Activated CD8-positive, alpha-beta memory T cell treated with anti-CD3 and anti-CD28 coated beads, Interleukin-2, amount 50 U/mL, for 24 hours (primary cell): ENCODE data around the gene SCAI.
"Not testable (repeated sequence)": the region's sequence is repeated elsewhere in the genome, so short reads cannot be mapped to it uniquely, and the experiment has no call there.

Source experiments
- DNase-seq: peaks from one replicate; pipeline ENCODE4 v3.0.0-alpha.2; 2020; ENCODE audit errors: extremely low read depth

SCAI gene

GRCh38 chr9:125028041-125028440 is 115.3 kb downstream of the SCAI start:
- DNase-seq, result no peak

GRCh38 chr9:125024917-125025316 is 118.4 kb downstream of the SCAI start:
- DNase-seq, result no peak

DNA sequence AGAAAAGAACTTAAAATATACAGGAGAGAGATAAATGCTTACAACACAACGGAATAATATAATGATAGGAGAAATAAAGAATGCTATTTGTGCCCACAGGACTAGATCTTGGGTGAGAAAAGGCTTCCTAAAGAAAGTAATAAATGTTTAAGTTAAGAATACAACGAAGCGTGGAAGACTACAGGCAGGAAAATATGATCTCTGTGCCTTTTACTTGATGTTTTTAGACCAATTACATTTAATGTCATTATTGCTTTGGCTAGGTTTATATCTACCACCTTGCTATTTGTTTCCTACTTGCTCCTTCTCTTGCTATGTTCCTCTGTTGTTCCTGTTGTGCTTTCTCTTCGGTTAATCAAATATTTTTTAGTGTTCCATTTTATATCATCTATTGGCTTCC is 122.3 kb downstream of the SCAI start:
- DNase-seq, result no peak

DNA sequence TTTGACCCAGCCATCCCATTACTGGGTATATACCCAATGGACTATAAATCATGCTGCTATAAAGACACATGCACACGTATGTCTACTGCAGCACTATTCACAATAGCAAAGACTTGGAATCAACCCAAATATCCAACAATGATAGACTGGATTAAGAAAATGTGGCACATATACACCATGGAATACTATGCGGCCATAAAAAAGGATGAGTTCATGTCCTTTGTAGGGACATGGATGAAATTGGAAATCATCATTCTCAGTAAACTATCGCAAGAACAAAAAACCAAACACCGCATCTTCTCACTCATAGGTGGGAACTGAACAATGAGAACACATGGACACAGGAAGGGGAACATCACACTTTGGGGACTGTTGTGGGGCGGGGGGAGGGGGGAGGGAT is 127.7 kb downstream of the SCAI start:
- not testable (repeated sequence) for DNase-seq

DNA sequence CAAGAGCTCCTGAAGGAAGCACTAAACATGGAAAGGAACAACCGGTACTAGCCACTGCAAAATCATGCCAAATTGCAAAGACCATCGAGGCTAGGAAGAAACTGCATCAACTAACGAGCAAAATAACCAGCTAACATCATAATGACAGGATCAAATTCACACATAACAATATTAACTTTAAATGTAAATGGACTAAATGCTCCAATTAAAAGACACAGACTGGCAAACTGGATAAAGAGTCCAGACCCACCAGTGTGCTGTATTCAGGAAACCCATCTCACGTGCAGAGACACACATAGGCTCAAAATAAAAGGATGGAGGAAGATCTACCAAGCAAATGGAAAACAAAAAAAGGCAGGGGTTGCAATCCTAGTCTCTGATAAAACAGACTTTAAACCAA is 131.3 kb downstream of the SCAI start:
- DNase-seq, result not testable (repeated sequence)

DNA sequence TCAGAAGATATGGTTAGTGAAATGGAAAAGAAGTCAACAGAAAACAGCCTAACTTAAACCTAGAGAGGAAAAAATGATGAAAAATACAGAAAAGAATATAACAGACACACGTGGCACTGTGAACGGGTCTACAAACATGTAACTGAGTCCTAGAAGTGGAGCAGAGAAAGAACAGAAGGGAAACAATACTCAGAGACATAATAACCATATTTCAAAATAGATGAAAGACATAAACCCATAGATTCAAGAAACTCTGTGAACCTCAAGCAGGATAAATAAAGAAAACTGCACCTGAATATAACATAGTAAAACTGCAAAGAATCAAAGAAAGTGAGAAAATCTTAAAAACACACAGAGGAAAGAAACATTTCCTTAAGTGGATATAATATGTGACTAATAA is 134.7 kb downstream of the SCAI start:
- no peak for DNase-seq

- no peak for DNase-seq
Observed at GRCh38 chr9:125003332-125003731, 140.0 kb downstream of the SCAI start.

DNA sequence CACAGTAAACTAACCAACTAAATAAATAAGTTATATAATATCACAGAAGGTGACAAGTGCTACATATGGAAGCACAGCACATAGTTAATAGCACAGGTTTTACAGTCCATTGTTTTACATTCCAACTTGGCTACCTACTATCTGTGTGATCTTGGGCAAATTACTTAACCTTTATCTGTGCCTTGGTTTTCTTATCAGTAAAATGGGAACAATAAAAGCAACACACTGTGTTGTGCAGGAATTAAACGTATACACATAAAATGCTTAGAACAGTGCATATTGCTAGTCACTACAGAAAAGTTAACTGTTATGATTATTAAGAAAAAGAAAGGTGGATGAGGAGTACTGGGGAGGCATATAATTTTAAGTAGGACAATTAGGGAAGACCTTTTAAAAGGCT is 159.6 kb downstream of the SCAI start:
- no peak for DNase-seq

DNA sequence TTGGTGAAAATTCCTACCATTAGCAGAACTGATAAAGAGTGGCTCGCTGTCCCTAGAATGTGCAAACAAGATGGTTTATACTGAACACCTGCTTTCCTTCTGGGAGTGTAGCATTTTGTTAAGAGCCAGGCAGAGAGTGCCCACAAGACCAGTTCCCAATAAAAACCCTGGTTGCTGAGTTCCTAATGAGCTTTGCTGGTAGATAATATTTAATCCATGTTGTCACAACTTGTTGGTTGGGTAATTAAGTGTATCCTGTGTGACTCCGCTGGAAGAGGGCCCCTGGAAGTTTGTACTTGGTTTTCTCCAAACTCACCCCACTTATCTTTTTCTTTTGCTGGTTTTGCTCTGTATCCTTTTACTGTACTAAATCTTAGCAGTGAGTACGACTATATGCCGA is 162.9 kb downstream of the SCAI start:
- DNase-seq, result no peak

DNA sequence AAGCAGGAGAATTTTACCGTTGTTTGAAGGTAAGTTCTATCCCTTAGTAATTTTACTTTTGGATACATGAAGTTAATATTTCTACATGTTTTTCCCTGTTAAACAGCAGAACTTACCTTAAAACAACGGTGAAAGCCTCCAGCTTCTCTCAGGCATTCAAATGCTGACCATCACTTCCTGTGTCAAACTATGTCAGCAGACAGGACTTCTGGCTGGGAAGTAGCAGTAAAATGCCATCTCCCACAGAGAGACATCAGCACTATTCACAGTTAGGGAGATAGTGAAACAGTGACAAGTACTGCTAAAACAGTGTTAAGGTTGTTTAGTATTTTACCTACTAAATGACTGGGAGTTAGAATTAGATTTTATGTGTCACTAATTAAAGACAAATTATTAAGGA is 168.2 kb downstream of the SCAI start:
- no peak for DNase-seq

GRCh38 chr9:124973807-124974206 is 169.5 kb downstream of the SCAI start:
- no peak for DNase-seq

GRCh38 chr9:124972241-124972770 is 171.0 kb downstream of the SCAI start:
- DNase-seq, result no peak

- no peak for DNase-seq
Observed at GRCh38 chr9:124969401-124969800, 173.9 kb downstream of the SCAI start.

GRCh38 chr9:124968238-124968637 is 175.1 kb downstream of the SCAI start:
- DNase-seq, result no peak

- not testable (repeated sequence) for DNase-seq
Observed at GRCh38 chr9:124965775-124966568, 177.4 kb downstream of the SCAI start.

GRCh38 chr9:124964604-124965003 is 178.7 kb downstream of the SCAI start:
- DNase-seq, result no peak

DNA sequence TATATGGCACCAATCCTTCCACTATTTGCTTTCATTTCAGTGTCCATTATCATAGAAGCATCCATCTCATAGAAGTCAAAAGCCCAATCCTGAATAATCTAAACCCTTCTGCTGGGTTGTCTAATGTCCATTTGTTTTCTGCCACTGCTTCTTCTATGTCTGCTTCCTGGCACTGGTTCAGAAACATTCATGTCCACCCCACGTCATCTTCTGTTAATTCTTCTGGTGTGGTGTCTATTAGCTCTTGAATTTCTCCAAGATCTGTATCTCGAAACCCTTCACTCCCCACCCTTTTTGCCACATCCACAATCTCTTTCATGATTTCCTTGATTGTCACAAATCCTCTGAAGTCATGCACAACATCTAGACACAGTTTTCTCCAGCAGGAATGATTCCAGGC is 179.3 kb downstream of the SCAI start:
- no peak for DNase-seq

DNA sequence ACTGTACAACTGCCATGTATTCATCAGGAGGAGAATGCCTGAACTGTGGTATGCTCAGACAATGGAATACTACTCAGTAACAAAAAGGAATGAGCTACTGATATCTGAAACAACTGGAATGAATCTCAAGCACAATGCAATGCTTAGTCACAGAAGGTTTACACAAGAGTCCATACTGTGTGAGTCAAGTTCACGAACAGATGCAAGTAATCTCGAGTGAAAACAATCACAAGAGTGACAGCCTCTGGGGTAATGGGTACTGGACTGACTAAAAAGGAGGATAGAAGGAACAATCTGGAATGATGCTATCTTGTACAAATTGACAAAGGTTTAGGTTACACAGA is 182.9 kb downstream of the SCAI start:
- DNase-seq, result no peak

- DNase-seq, result not testable (repeated sequence)
Observed at GRCh38 chr9:124959671-124960408, 183.5 kb downstream of the SCAI start.

DNA sequence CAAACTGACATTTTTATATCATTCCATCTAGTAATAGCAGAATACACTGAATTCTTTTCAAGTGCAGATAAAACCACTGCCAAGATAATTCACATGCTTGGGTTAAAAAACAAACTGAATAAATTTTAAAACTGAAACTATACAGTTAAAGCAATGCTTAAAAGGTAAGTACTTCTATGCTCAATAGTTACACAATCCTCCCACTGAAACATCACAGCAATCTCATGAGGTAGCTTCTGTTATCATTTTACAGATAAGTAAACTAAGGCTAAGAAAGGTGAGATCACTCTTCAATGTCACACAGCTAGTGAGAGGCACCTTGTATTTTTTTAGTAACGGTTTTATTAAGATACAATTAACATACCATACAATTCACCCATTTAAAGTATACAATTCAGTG is 189.1 kb downstream of the SCAI start:
- DNase-seq, result no peak

GRCh38 chr9:124950050-124950718 is 193.1 kb downstream of the SCAI start:
- DNase-seq, result no peak

DNA sequence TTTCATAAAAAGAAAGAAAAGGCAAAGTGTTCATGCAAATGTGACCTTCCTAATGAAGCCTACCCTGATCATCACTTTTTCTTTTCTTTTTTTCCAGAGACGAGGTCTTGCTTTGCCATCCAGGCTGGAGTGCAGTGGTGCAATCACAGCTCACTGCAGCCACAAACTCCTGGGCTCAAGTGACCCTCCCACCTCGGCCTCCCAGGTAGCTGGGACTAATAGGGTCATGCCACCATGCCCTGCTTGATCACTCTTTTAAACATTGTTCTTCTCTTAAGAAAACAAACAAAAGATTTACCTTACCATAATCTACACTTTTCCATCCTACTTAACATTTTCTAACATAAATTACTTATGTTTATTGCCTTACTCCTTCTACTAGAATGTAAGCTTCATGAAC is 193.9 kb downstream of the SCAI start:
- no peak for DNase-seq
